GM12892 (cell line): ENCODE results near the gene SSH3.
A peak's percentile ranks its signal among the peaks of the same experiment; 100 is the strongest.

ENCODE experiments used
- POLR2A ChIP-seq: IDR thresholded peaks from 2 replicates; pipeline ENCODE4 v1.6.1; 2011; ENCODE audit warnings: low read depth, low read length, control low read depth
- POLR2AphosphoS5 ChIP-seq: IDR thresholded peaks from 2 replicates; pipeline ENCODE4 v1.6.1; 2011; ENCODE audit warnings: low read depth, low read length, control low read depth
- TAF1 ChIP-seq: IDR thresholded peaks from 2 replicates; pipeline ENCODE4 v1.6.1; 2011; ENCODE audit warnings: low read depth, mild to moderate bottlenecking, control low read depth, low read length, borderline replicate concordance

DNA sequence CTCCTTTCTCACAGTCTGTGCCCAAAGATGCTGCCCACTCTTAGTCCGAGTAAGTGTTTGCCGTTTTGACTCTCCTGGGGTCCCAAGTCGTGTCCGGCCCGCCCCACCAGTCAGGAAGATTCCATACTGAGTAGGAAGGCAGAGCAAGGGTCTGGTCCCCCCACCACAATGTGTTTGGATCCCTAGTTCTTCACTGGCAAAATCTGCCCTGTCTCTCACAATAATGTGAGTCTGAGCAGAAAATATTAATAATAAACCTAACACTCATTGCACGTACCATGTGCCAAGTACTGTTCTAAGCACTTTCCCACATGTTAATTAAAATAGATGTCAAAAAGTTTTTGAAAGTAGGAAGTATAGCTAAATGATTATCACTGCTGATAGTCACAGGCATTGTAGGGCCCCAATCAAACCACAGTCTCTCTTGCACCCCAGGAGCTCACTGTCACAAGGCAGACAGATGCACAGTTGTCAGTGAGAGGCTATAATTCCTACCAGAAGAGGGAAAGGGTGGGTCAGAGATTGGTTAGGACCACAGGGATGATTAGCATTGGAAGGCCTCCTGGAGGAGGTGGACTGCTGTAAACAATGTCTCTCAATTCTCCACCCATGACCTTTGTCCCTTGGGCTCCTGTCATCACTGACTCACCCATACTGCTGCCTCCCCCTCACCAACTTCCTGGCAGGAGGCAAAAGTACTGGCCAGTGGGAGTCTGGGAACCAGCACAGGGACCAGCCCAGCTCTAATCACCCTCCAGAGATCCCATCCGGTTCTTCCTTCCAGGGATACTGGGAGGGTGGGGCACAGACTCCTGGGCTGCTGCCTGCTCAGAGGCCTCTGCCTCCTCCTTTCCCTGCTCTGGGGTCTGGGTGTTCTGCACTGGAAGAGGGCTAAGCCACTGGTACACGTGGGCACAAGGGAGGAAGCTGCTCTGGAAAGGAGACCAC is 51.0 kb downstream of the SSH3 start:
- no peak for TF ChIP-seq POLR2A
- TF ChIP-seq POLR2AphosphoS5 = no peak
- TF ChIP-seq TAF1 = 0 out of 2 replicates have a peak, but pooled peaks have one; percentile 39
